ENCODE measurements around the gene PRPH. TPM values are rescaled to one million over a fixed set of nuclear protein-coding genes. Genes with fewer than 3 reads are reported as not detected.
A peak's percentile ranks its signal among the peaks of the same experiment; 100 is the strongest.

PRPH gene
- total and polyA plus RNA-seq, 2 of the 13 experiments (the other 11 are each of a cell fraction or from before 2014, with no cell fraction given), result 0.12 TPM; not detected in 1

DNA sequence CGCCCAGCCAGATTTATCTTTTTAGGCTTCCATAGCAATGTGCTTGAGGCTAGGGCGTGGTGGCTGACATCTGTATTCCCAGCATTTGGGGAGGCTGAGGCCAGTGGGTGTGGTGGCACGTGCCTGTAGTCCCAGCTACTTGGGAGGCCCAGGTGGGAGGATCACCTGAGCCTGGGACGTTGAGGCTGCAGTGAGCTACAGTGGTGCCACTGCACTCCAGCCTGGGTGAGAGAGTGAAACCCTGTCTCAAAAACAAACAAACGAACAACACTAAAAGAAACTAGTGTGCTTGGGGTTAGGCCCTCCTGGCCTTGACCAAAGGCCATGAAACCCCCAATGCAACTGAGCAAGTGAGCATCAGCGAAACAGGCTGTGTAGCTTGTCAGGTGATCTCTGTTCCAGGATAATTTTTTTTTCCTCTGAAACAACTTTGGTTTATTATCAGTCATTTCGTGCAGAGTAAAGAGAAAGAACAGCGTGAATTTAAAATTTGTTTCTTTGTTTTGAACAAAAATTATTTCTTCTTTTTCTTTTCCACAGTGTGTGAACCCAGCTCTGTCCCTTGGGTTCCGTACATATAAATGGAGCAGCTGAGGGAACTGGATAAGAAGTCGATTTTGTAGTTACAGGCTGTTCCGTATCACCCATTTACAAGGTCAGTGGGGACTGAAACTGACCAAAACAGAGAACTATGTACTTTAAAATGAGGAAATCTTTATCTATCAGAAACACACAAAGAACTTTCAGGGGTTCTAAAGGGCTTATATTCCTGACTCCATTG lies 38.9 kb upstream of the PRPH start (continued):
- TF ChIP-seq, protein P1, sequence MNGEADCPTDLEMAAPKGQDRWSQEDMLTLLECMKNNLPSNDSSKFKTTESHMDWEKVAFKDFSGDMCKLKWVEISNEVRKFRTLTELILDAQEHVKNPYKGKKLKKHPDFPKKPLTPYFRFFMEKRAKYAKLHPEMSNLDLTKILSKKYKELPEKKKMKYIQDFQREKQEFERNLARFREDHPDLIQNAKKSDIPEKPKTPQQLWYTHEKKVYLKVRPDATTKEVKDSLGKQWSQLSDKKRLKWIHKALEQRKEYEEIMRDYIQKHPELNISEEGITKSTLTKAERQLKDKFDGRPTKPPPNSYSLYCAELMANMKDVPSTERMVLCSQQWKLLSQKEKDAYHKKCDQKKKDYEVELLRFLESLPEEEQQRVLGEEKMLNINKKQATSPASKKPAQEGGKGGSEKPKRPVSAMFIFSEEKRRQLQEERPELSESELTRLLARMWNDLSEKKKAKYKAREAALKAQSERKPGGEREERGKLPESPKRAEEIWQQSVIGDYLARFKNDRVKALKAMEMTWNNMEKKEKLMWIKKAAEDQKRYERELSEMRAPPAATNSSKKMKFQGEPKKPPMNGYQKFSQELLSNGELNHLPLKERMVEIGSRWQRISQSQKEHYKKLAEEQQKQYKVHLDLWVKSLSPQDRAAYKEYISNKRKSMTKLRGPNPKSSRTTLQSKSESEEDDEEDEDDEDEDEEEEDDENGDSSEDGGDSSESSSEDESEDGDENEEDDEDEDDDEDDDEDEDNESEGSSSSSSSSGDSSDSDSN (CRISPR knock-in tag; IDR thresholded peaks at IDR 0.05), result peak; percentile 43; the same call in 1 of the 2 replicates
- TF ChIP-seq HMGXB4 (CRISPR knock-in tag; IDR thresholded peaks at IDR 0.05; ENCODE audit: borderline replicate concordance in 1 of 2, low read depth in 1 of 2), result peak in 1 of 2 experiments; percentile 54; a peak in 1 of 4 replicates
- no peak for TF ChIP-seq ZNF510 (CRISPR knock-in tag; IDR thresholded peaks at IDR 0.05; ENCODE audit: low read depth)
- TF ChIP-seq ISL2 (CRISPR knock-in tag; IDR thresholded peaks at IDR 0.05), result peak; percentile 67; the same call in 1 of the 2 replicates
- no peak for TF ChIP-seq ZNF597 (CRISPR knock-in tag; IDR thresholded peaks at IDR 0.05)
- TF ChIP-seq FOXM1 (CRISPR knock-in tag; IDR thresholded peaks at IDR 0.05), result no peak
- TF ChIP-seq MBD4 (IDR thresholded peaks at IDR 0.05; ENCODE audit: borderline replicate concordance, low read length), result no peak
- TF ChIP-seq MAFG (CRISPR knock-in tag; IDR thresholded peaks at IDR 0.05), result no peak
- peak; percentile 56; the same call in 1 of the 2 replicates for TF ChIP-seq ZNF124 (CRISPR knock-in tag; IDR thresholded peaks at IDR 0.05)
- TF ChIP-seq ZNF205 (CRISPR knock-in tag; IDR thresholded peaks at IDR 0.05), result peak; percentile 86; the same call in 1 of the 2 replicates
- TF ChIP-seq ZNF501 (CRISPR knock-in tag; IDR thresholded peaks at IDR 0.05), result peak; percentile 22; the same call in 1 of the 2 replicates
- peak; percentile 85; the same call in 1 of the 2 replicates for TF ChIP-seq CHD4 (IDR thresholded peaks at IDR 0.05; ENCODE audit: borderline replicate concordance, low read length)
- TF ChIP-seq FOXJ3 (CRISPR knock-in tag; IDR thresholded peaks at IDR 0.05; ENCODE audit: borderline replicate concordance), result peak; percentile 78; the same call in 1 of the 2 replicates
- peak; percentile 54; the same call in 1 of the 2 replicates for TF ChIP-seq ZBTB10 (CRISPR knock-in tag; IDR thresholded peaks at IDR 0.05; ENCODE audit: borderline replicate concordance)
- TF ChIP-seq ZNF451 (CRISPR knock-in tag; IDR thresholded peaks at IDR 0.05), result no peak
- TF ChIP-seq MNT (IDR thresholded peaks at IDR 0.05), result no peak
- TF ChIP-seq ZNF362 (CRISPR knock-in tag; IDR thresholded peaks at IDR 0.05; ENCODE audit: borderline replicate concordance), result peak; percentile 84; the same call in 1 of the 2 replicates

Measured in HepG2 (cell line).